NCI-H2029 treated with DMSO at 0.1 percent for 48 hours (cell line): ENCODE results near the gene NXN.
"Not testable (repeated sequence)": the region's sequence is repeated elsewhere in the genome, so short reads cannot be mapped to it uniquely, and the experiment has no call there.

Source experiments
- DNase-seq: peaks from one replicate; lab custom pipeline; 2025; lab: John Stamatoyannopoulos, UW

The NXN gene

GRCh38 chr17:862582-862981 lies 117.0 kb downstream of the NXN start:
- DNase-seq: no peak

- DNase-seq: no peak
These were observed 118.2 kb downstream of the NXN start for GRCh38 chr17:861364-861763.

GRCh38 chr17:860805-861204 lies 118.8 kb downstream of the NXN start:
- no peak for DNase-seq

DNA sequence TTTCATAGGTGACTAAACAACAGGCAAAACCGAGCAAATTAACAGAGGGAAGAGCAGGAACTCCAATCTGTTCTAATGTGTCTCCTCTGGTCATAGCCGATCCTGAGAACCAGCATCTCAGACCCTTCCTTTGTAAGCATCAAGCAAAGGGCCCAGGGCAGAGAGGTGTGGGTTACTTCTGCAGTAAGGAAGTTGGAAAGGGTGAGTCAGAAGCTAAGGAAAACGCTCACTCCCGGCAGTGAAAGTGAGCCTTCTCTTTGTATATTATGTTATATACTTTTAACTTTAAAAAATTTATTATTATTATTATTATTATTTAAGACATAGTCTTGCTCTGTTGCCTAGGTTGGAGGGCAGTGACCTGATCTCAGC lies 119.8 kb downstream of the NXN start:
- no peak for DNase-seq

DNA sequence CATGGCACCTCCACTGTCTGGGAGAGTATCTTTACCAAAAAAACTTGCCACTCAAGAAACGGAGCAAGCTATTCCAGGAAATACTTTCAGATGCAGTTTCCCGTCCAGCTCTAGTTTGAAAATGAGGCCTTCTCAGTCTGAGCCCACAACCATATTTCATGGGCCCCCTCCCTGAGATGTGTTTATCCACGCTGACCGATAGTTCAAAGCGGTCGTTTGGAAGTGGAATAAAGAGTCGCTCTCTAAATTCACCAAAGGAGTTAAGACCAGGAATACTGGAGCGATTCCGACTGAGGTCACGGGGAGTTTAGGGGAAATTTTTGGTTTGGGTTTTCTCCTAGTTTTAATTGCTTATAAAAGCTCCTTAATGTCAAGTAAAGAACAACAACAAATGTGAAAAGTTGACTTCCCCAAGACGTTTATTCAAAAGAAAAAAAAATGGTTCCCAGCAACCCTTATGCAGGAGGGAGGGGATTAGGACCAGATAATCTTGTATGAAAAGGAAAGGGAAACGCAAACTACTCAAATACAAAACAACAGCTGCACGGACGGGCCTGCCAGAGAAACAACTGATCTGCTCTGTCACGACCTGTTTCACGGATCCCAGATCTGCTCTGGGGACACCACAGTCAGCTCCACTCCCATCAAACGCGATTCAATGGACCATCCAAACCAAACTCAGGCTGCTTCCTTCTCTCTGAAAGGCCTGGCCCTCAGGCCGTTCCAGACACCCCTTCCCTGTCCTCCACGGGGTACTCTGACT lies 120.3 kb downstream of the NXN start:
- DNase-seq: no peak

- no peak for DNase-seq
These were observed 123.4 kb downstream of the NXN start for GRCh38 chr17:856149-856548.

DNA sequence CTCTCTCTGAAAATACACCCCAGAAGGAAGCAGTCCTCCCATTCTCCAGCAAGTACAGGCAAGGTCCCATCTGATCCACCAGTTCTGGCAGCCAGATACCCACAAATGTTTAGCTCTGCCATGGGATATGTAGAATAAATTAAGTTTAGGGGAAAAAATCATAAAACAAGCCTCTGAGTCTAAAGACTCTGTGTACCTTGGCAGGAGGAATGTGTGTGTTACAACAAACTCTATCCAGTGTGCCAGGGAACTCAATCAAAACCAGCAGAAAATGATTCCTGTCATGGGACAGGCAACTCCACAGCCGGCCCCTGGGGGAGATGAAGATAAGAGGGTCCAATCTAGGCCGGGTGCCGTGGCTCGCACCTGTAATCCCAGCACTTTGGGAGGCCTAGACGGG lies 124.0 kb downstream of the NXN start:
- no peak for DNase-seq

DNA sequence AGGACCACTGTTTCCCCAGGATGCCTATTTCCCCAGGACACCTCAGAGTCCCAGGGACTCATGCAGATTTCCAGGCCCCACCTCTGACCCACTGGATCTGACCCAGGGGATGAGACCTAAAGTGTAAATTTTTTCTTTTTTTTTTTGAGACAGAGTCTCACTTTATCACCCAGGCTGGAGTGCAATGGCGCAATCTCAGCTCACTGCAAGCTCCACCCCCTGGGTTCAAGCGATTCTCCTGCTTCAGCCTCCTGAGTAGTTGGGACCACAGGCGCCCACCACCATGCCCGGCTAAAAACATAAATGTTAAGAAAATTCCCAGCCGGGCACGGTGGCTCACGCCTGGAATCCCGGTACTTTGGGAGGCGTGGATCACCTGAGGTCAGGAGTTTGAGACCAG lies 126.7 kb downstream of the NXN start:
- not testable (repeated sequence) for DNase-seq

DNA sequence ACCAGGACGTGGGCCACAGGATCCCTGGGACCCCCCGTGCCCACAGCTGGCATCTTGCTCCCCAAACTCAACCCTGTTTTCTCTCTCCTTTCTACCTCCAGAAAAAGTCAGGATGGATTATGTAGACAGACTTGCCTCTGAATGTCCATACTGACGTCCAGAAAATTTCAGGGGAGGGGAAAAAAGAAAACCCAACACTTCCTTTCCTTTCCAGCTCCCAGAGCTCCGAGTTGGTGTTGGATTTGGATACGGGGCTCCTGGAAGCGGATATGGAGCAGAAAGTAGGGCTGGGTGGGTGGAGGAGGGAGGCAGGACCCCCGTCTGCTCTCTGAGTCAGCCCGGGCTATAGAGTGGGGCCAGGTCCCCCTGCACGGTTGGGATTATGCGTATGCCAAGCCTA lies 127.2 kb downstream of the NXN start:
- no peak for DNase-seq

DNA sequence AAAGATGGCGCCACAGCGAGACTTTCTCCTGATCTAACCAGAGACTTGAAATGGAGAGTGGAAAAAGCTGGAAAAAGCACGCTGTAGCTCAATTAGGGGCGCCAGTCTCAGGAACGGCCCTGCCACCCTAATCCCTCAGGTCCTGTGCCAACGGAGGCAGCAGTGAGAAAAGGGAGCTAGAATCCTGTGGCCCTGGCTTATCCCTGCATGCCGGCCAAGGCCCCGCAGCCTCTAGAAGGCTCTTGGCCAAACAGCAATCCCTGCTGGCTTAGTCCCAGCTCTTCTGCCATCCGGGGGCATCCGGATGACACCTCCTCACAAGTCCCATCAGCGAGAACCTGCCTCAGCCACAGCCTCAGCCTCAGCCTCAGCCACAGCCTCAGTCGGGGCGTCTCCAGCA lies 127.7 kb downstream of the NXN start:
- DNase-seq: no peak

GRCh38 chr17:850851-851763 lies 128.5 kb downstream of the NXN start:
- no peak for DNase-seq

GRCh38 chr17:850086-850850 lies 129.3 kb downstream of the NXN start:
- DNase-seq: no peak

DNA sequence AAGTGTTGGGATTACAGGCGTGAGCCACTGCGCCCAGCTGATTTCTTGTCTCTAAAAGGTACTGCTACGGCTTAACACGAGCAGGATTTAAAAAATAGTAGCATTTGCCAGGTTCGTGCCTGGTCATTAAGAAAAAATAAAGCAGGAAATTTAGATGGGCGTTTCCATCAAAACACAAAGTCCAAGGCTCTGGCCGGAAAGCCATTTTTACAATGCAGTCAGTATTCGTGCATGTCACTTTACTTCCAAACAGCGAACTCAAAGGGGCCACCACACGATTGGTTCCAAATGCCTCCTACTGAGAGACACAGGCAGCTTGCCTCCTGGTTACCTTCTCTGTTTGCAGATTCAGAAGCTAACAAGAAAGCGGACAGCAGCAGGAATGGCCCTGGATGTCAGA lies 131.2 kb downstream of the NXN start:
- no peak for DNase-seq

GRCh38 chr17:846901-847843 lies 132.4 kb downstream of the NXN start:
- DNase-seq: no peak

- no peak for DNase-seq
These were observed 138.3 kb downstream of the NXN start for GRCh38 chr17:841313-841712.

GRCh38 chr17:838486-838885 lies 141.1 kb downstream of the NXN start:
- no peak for DNase-seq

- no peak for DNase-seq
These were observed 143.4 kb downstream of the NXN start for GRCh38 chr17:836151-836550.

DNA sequence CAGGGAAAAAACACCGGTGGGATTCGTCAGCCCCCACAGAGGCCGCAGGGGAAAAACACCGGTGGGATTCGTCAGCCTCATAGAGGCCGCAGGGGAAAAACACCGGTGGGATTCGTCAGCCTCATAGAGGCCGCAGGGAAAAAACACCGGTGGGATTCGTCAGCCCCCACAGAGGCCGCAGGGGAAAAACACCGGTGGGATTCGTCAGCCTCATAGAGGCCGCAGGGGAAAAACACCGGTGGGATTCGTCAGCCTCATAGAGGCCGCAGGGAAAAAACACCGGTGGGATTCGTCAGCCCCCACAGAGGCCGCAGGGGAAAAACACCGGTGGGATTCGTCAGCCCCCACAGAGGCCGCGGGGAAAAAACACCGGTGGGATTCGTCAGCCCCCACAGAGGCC lies 143.9 kb downstream of the NXN start:
- DNase-seq: not testable (repeated sequence)

DNA sequence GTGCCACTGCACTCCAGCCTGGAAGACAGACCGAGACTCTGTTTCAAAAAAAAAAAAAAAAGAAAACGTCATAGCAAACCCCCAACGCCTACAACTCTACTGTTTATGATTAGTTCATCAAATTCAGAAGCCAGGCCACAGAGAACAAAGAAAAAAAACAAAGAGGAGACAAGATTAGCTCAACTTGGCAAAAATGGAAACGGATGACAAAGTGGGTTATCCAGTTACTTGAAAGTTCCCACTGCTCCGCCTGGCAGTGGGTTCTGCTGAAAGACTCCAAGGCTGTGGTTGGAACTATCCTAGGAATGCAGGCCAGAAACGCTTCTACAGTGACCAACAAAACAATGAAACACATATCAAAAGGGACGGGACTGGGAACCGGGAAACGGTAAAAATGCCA lies 144.3 kb downstream of the NXN start:
- no peak for DNase-seq

- no peak for DNase-seq
These were observed 145.4 kb downstream of the NXN start for GRCh38 chr17:834136-834535.

DNA sequence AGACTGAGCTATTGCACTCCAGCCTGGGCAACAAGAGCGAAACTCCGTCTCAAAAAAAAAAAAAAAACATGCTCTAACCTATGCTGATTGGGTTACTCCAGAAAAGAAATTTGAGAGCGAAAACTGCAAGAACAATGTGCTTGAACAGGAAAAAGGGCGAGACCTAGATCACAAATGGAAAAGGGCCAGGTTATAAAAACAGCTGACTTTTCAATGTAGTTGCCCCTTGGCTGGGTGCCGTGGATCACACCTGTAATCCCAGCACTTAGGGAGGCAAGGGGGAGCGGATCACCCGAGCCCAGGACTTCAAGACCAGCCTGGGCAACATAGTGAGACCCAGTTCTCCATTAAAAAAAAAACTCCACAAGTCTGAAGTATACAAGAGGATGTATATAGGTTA lies 148.6 kb downstream of the NXN start:
- DNase-seq: no peak

DNA sequence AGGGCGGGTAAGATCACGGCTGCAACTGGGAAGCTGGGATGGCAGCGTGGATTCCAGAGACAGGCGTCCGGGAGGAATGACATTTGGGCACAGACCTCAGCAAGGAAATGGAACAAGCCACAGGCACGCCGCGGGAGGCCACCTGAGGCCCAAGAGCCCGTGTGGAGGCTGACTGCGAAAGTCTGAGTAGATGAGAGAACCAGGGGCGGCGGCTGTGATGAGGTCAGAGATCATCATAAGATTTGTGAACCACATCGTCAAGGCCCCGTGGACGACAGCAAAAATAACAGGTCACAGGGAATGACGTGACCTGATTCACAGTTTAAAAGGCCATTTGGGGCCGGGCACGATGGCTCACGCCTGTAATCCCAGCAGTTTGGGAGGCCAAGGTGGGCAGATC lies 149.2 kb downstream of the NXN start:
- no peak for DNase-seq
